GM08714 (cell line): ENCODE data around the gene DPH5.

Experiments
- H3K4me3 ChIP-seq: fragments of 200-500 bp; sonication (Bioruptor generic); 2 replicates; pipeline ENCODE4 v1.5.1; 2014; ENCODE audit warnings: mild to moderate bottlenecking, low read length, inconsistent platforms
- ZNF274 ChIP-seq: IDR thresholded peaks from 2 replicates; pipeline ENCODE4 v1.6.1; 2012; ENCODE audit warnings: mild to moderate bottlenecking, low read depth, low read length

Gene DPH5

DNA sequence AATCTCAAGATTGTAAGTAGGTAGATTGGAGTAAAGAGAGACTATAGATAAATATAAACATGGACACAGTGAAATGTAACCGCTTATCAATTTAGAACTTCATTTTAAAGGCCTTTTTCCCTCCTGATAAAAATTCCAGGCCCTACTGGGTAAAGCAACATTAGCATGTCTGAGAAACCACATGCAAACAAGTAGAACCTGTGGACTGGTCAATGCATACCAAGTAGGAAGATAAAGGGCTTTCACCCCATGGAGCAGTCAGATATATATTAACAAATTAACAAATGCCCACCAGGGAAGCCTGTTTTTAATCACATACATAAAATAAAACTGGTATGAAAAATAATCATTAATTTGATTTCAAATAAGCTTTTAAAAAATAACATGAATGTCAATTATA, 8.1 kb downstream of the DPH5 start:
- TF ChIP-seq ZNF274 = no peak
- H3K4me3 ChIP-seq = no peak overlapping the region

- H3K4me3 ChIP-seq = no peak overlapping the region
- TF ChIP-seq ZNF274 = no peak
Measured at GRCh38 chr1:101013776-101014175, 11.8 kb downstream of the DPH5 start.

GRCh38 chr1:101008229-101008834, 17.3 kb downstream of the DPH5 start:
- H3K4me3 ChIP-seq = no peak overlapping the region
- TF ChIP-seq ZNF274 = no peak

DNA sequence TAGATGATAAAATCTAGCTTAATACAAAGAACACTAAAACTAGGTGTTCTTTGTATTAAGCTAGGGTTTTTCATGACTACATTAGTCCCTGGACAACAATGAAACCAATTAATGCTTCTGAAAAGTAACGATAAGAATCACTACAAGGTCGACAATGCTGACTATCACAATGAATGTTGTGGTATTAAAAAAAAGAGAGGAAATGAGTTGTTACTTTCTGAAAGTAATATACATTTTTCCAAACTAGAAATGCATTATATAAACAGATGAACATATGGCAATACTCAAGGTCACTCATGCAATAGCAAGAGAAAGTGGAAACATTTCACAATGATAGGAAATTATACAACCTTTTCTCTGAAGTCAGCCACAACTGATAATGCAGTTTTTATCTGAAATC, 19.0 kb downstream of the DPH5 start:
- no peak for TF ChIP-seq ZNF274
- H3K4me3 ChIP-seq = no peak overlapping the region

- no peak overlapping the region for H3K4me3 ChIP-seq
- no peak for TF ChIP-seq ZNF274
Measured at GRCh38 chr1:101005871-101006270, 19.7 kb downstream of the DPH5 start.

- no peak for TF ChIP-seq ZNF274
- H3K4me3 ChIP-seq = no peak overlapping the region
Measured at GRCh38 chr1:101005183-101005582, 20.4 kb downstream of the DPH5 start.

- no peak overlapping the region for H3K4me3 ChIP-seq
- TF ChIP-seq ZNF274 = no peak
Measured at GRCh38 chr1:101004670-101005069, 20.9 kb downstream of the DPH5 start.

DNA sequence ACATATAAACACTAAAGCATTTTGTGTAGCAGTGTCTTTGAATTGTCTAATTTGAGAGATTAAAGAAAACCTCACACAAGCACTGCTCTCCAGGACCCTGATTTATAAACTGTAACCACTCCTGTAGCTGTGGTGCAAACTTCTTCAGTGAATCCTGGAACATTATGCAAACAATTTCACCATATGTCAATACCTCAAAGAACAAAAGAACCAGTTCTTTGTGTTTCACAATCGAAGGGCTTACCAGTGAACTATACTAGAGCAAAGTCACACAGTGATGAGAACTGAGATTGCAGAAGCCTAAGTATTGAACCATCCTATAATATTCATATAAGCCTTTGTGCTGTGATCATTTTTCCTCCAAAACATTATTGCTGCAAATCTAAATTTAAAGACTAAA, 21.5 kb downstream of the DPH5 start:
- no peak for TF ChIP-seq ZNF274
- H3K4me3 ChIP-seq = no peak overlapping the region

GRCh38 chr1:101003012-101003650, 22.5 kb downstream of the DPH5 start:
- H3K4me3 ChIP-seq = no peak overlapping the region
- TF ChIP-seq ZNF274 = no peak

- TF ChIP-seq ZNF274 = no peak
Measured at GRCh38 chr1:101002551-101002950, 23.0 kb downstream of the DPH5 start.

GRCh38 chr1:101000131-101000873, 25.3 kb downstream of the DPH5 start:
- no peak for TF ChIP-seq ZNF274
- no peak overlapping the region for H3K4me3 ChIP-seq

More at GRCh38 chr1:101002551-101002950, 23.0 kb downstream of the DPH5 start:
- no peak overlapping the region for H3K4me3 ChIP-seq

GRCh38 chr1:100998426-100998825, 27.2 kb downstream of the DPH5 start:
- no peak for TF ChIP-seq ZNF274
- H3K4me3 ChIP-seq = no peak overlapping the region

DNA sequence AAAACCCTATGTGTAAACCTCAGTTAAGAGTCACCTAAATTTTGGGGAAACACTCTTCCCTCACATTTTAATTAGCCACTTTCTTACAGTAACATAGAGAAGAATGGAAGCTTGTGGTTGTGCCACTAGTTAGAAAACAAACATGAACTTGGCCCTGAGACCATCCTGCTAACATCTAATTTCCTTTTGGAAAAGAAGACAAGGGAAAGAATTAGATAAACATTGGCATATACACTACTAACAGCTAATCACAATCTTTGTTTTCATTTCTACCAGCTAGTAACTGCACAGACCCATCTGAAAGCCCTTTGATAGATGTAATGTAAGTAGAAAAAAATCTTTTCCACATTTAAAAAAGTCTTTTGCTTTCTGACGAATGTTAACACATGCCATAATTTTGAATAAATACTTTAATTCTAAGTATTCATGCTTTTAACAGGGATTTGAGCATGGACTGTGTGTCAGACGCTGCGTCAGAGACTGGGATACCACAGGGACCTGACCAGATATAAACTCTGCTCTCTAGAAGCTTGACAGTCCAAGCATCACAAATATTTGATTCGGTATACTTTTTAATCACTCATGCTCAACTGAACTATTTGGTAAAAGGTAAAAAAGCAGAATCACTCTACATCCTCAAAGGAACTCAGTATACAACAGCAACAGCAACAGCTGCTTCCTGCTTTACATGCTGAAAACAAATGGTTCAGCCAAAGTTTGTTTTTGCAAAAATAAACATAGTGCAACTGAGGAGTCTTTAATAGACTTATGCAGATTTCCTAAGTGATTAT, 30.2 kb downstream of the DPH5 start:
- TF ChIP-seq ZNF274 = no peak

DNA sequence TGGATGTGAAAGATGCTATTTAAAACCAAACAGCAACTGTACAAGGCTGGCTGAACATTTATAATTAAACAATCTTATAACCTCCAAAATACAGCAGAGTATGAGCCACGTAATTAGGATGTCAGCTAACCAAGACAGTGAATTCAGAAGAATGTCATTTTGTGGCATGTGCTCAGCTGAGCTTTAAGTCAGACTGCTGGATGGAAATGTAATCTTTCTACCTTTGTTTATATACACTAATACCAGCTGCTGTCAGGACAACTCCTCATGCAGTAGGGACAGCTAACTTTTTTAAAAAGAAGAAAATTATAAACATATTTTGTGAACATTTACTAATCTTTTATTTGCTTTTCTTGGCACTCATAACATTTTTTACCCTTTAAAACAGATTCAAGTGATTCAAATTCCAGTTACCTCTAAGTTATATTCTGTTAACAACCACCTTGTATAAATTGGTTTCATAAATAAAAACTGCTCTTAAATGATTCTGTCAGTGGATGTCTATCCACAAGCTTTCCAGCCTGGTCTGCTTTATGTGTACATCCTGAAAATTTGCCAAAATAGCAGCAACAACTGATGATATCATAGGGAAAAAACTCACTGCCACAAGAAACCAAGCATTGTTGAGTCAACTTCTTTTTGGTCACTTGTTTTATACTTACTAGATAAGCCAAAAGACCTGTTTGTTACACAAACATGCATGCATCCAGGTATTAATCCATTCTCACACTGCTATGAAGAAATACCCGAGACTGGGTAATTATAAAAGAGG, 36.1 kb downstream of the DPH5 start:
- no peak for TF ChIP-seq ZNF274
- H3K4me3 ChIP-seq = no peak overlapping the region

More for the DNA sequence above, 30.2 kb downstream of the DPH5 start:
- H3K4me3 ChIP-seq = no peak overlapping the region
